ENCODE data around the gene NYAP1. TPM values are rescaled to one million over a fixed set of nuclear protein-coding genes. Genes with fewer than 3 reads are reported as not detected.
"Not testable (repeated sequence)": the region's sequence is repeated elsewhere in the genome, so short reads cannot be mapped to it uniquely, and the experiment has no call there.

Gene NYAP1
- total RNA-seq, 1 donor from 2014 or later: 0.38 TPM

- no peaks in the 10 kb centered on the region for H3K27me3 ChIP-seq (ENCODE audit: low read depth)
- DNase-seq: no peak
- no peak for TF ChIP-seq CTCF (IDR thresholded peaks at IDR 0.05; ENCODE audit: borderline replicate concordance)
- intact Hi-C loops (cut with micrococcal nuclease): no loop called here
- no peaks in the 10 kb centered on the region for H3K36me3 ChIP-seq
- peaks cover 34% of the 10 kb centered on the region for H3K4me1 ChIP-seq
- H3K4me3 ChIP-seq: no peak overlapping the region
- H3K9me3 ChIP-seq (replicated peaks): no peaks in the 10 kb centered on the region
- H3K27ac ChIP-seq (replicated peaks): peak overlapping the region; percentile 85
These were observed 37.7 kb upstream of the NYAP1 start for GRCh38 chr7:100446040-100446439.

- H3K27me3 ChIP-seq (ENCODE audit: low read depth); intact Hi-C loops (cut with micrococcal nuclease); H3K4me3 ChIP-seq; H3K36me3 ChIP-seq; H3K27ac ChIP-seq (replicated peaks); DNase-seq; H3K9me3 ChIP-seq (replicated peaks): not testable (repeated sequence)
- H3K4me1 ChIP-seq: peaks cover 34% of the 10 kb centered on the region
These were observed 36.4 kb upstream of the NYAP1 start for GRCh38 chr7:100447363-100447762.

DNA sequence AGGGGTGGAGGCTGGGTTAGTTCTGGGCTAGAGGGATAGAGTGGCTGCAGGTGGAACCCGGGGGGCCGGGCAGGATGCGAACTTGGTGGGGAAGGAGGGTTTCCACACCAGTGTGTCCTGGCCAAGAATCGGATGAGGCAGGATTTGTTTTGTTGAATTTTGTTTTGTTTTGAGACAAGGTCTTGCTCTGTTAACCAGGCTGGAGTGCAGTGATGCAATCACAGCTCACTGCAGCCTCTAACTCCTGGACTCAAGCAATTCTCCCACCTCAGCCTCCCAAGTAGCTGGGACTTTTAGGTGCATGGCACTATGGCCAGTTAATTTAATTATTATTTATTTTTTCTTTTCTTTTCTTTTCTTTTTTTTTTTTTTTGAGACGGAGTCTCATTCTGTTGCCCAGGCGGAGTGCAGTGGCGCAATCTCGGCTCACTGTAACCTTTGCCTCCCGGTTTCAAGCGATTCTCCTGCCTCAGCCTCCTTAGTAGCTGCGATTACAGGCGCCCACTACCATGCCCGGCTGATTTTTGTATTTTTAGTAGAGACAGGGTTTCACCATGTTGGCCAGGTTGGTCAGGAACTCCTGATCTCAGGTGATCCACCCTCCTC is 34.4 kb upstream of the NYAP1 start:
- Histone ChIP-seq H3K9me3 (replicated peaks) (no peaks in the 10 kb centered on the region), H3K36me3 (no peaks in the 10 kb centered on the region), H3K4me3 (peak overlapping the region; percentile 76), H3K27ac (replicated peaks) (peak overlapping the region; percentile 94), H3K27me3 (ENCODE audit: low read depth) (no peaks in the 10 kb centered on the region), H3K4me1 (peaks cover 26% of the 10 kb centered on the region)
- intact Hi-C loops (cut with micrococcal nuclease): no loop called here
- no peak for TF ChIP-seq CTCF (IDR thresholded peaks at IDR 0.05; ENCODE audit: borderline replicate concordance)
- no peak for DNase-seq

- H3K4me3 ChIP-seq: no peak overlapping the region
- no peaks in the 10 kb centered on the region for H3K27me3 ChIP-seq (ENCODE audit: low read depth)
- TF ChIP-seq CTCF (IDR thresholded peaks at IDR 0.05; ENCODE audit: borderline replicate concordance): no peak
- DNase-seq: no peak
- H3K4me1 ChIP-seq: peaks cover 12% of the 10 kb centered on the region
- no peaks in the 10 kb centered on the region for H3K36me3 ChIP-seq
- no peak overlapping the region for H3K27ac ChIP-seq (replicated peaks)
- H3K9me3 ChIP-seq (replicated peaks): no peaks in the 10 kb centered on the region
- intact Hi-C loops (cut with micrococcal nuclease): no loop called here
These were observed 31.2 kb upstream of the NYAP1 start for GRCh38 chr7:100452513-100452912.

GRCh38 chr7:100453854-100454253 is 29.9 kb upstream of the NYAP1 start:
- H3K9me3 ChIP-seq (replicated peaks); intact Hi-C loops (cut with micrococcal nuclease); H3K27ac ChIP-seq (replicated peaks); DNase-seq; H3K36me3 ChIP-seq; H3K27me3 ChIP-seq (ENCODE audit: low read depth); H3K4me3 ChIP-seq: not testable (repeated sequence)
- peaks cover 12% of the 10 kb centered on the region for H3K4me1 ChIP-seq

GRCh38 chr7:100455206-100455605 is 28.5 kb upstream of the NYAP1 start:
- Histone ChIP-seq H3K36me3 (peaks cover 4% of the 10 kb centered on the region), H3K27ac (replicated peaks) (no peak overlapping the region), H3K9me3 (replicated peaks) (no peaks in the 10 kb centered on the region), H3K4me3 (no peak overlapping the region), H3K27me3 (ENCODE audit: low read depth) (no peaks in the 10 kb centered on the region), H3K4me1 (peaks cover 8% of the 10 kb centered on the region)
- intact Hi-C loops (cut with micrococcal nuclease): no loop called here
- no peak for DNase-seq
- TF ChIP-seq CTCF (IDR thresholded peaks at IDR 0.05; ENCODE audit: borderline replicate concordance): no peak
